Measurements from ENCODE around the gene ZNF322. TPM values are rescaled to one million over a fixed set of nuclear protein-coding genes. Genes with fewer than 3 reads are reported as not detected.

ZNF322 gene
- total RNA-seq, 4 donors from 2014 or later = 38.7 to 184 (median 61.5) TPM

DNA sequence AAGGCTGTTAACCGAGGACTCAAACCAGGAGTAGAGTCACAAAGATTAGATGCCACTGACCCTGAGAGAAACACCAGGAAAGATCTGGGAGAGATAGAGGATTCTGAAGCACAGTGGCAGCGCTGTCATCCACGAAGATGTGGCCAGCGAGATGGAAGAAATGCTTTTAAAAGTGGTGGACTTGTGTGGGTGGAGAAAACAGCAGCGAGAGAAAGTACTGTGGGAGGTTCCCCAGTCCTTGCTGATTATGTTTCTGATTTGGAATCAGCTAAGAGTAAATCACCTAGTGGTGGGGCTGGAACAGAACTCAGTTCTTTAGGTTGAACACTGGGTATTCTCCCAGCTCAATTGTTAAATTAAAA lies 435 bp upstream of the ZNF322 start:
- H3K27ac ChIP-seq = peak overlapping the region; percentile 85 to 91
- H3K27me3 ChIP-seq = no peaks in the 10 kb centered on the region
- no peak for DNase-seq
- no peaks in the 10 kb centered on the region for H3K9me3 ChIP-seq
- intact Hi-C loops (cut with DNase I; ENCODE audit: low total_unique reads) = no loop called here
- peak overlapping the region; percentile 84 to 92 for H3K4me3 ChIP-seq
- TF ChIP-seq, protein P1, sequence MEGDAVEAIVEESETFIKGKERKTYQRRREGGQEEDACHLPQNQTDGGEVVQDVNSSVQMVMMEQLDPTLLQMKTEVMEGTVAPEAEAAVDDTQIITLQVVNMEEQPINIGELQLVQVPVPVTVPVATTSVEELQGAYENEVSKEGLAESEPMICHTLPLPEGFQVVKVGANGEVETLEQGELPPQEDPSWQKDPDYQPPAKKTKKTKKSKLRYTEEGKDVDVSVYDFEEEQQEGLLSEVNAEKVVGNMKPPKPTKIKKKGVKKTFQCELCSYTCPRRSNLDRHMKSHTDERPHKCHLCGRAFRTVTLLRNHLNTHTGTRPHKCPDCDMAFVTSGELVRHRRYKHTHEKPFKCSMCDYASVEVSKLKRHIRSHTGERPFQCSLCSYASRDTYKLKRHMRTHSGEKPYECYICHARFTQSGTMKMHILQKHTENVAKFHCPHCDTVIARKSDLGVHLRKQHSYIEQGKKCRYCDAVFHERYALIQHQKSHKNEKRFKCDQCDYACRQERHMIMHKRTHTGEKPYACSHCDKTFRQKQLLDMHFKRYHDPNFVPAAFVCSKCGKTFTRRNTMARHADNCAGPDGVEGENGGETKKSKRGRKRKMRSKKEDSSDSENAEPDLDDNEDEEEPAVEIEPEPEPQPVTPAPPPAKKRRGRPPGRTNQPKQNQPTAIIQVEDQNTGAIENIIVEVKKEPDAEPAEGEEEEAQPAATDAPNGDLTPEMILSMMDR (IDR thresholded peaks at IDR 0.05) = peak in 1 of 4 experiments; percentile 16
- TF ChIP-seq POLR2A (IDR thresholded peaks at IDR 0.05) = no peak
- H3K36me3 ChIP-seq = no peaks in the 10 kb centered on the region
- no peaks in the 10 kb centered on the region for H3K4me1 ChIP-seq

DNA sequence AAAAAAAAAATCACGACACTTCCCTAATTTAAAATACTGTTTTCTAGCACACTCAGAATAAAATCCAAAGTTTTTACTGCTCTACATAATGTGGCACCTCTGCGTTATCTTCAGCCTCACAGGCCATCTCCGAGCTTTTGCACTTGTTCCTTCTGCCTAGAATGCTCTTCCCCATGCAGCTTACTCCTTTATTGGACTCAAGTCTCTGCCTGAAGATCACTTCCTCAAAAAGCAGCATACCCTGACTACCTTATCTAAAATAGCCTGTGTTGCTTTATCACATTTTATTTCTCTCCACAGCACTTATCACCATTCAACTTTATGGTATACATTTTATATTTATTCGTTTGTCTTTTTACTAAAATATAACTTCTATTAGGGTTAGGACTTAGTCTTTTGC lies 2.3 kb downstream of the ZNF322 start:
- Histone ChIP-seq H3K9me3 (no peaks in the 10 kb centered on the region), H3K4me1 (no peaks in the 10 kb centered on the region), H3K27ac (no peak overlapping the region), H3K4me3 (no peak overlapping the region), H3K36me3 (no peaks in the 10 kb centered on the region), H3K27me3 (no peaks in the 10 kb centered on the region)
- TF ChIP-seq POLR2A (IDR thresholded peaks at IDR 0.05) = no peak
- TF ChIP-seq, protein P1 (IDR thresholded peaks at IDR 0.05) = no peak
- intact Hi-C loops (cut with DNase I; ENCODE audit: low total_unique reads) = no loop called here
- no peak for DNase-seq

DNA sequence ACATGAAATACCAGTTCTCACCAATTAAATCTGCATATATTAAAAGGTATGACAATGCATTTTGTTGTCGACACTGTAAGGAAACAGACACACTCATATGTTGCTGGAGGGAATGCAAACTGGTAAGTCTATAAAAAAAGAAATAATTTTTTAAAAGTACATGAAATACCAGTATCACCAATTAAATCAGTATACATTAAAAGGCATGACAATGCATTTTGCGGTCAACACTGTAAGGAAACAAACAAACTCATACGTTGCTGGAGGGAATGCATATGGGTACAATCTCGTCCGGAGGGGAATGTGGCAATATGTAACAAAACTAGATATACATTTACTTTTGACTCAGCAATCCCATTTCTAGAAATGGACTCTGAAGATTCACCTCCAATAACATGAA lies 6.5 kb downstream of the ZNF322 start:
- no peak overlapping the region for H3K4me3 ChIP-seq
- TF ChIP-seq POLR2A (IDR thresholded peaks at IDR 0.05) = no peak
- TF ChIP-seq, protein P1 (IDR thresholded peaks at IDR 0.05) = no peak
- H3K27ac ChIP-seq = no peak overlapping the region
- intact Hi-C loops (cut with DNase I; ENCODE audit: low total_unique reads) = no loop called here
- DNase-seq = no peak
- no peaks in the 10 kb centered on the region for H3K9me3 ChIP-seq
- no peaks in the 10 kb centered on the region for H3K27me3 ChIP-seq
- no peaks in the 10 kb centered on the region for H3K36me3 ChIP-seq
- no peaks in the 10 kb centered on the region for H3K4me1 ChIP-seq

DNA sequence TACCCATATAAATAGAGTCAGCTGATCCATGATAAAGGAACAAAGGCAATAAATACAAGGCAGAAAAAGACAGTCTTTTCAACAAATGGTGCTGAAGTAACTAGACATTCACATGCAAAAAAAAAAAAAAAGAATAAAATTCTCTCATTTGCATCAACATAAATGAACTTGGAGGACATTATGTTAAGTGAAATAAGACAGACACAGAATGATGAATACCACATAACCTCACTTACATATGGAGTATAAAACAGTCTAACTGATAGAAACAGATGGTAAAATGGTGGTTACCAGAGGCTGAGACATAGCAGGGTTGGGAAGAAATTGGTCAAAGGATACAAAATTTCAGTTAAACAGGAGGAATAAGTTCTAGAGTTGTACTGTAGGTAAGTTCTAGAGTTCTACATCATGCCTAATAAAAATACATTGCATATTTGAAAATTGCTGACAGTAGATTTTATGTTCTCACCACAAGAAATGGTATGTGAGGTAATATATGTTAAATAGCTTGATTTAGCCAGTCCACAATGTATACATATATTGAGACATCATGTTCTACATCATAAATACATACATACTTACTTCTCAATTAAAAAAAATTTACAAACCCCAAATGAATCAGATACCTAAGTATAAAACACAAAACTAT lies 8.3 kb downstream of the ZNF322 start:
- H3K27me3 ChIP-seq = no peaks in the 10 kb centered on the region
- no peak for DNase-seq
- no peaks in the 10 kb centered on the region for H3K4me1 ChIP-seq
- no peaks in the 10 kb centered on the region for H3K9me3 ChIP-seq
- H3K27ac ChIP-seq = no peak overlapping the region
- no peaks in the 10 kb centered on the region for H3K36me3 ChIP-seq
- intact Hi-C loops (cut with DNase I; ENCODE audit: low total_unique reads) = no loop called here
- TF ChIP-seq POLR2A (IDR thresholded peaks at IDR 0.05) = no peak
- TF ChIP-seq, protein P1 (IDR thresholded peaks at IDR 0.05) = no peak
- no peak overlapping the region for H3K4me3 ChIP-seq

DNA sequence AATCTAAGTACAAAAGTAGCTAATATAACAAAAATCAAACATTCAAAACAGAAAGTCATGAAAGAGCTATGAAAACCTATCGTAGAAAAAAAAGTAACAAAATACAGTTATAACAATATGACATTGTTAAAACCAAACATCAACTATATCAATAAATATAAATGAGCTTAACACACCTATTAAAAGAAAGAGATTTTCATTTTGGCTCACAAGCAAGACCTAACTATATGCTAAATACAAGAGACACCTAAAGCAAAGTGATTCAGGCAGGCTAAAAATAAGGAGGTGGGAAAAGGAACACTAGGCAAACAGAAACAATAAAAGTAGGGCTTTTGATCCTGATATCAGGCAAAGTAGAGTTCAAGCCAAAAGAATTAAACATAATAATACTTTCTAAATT lies 13.5 kb downstream of the ZNF322 start:
- Histone ChIP-seq H3K36me3 (no peaks in the 10 kb centered on the region), H3K4me1 (no peaks in the 10 kb centered on the region), H3K4me3 (no peak overlapping the region), H3K27me3 (no peaks in the 10 kb centered on the region), H3K27ac (no peak overlapping the region), H3K9me3 (no peaks in the 10 kb centered on the region)
- intact Hi-C loops (cut with DNase I; ENCODE audit: low total_unique reads) = no loop called here
- TF ChIP-seq, protein P1 (IDR thresholded peaks at IDR 0.05) = no peak
- no peak for TF ChIP-seq POLR2A (IDR thresholded peaks at IDR 0.05)
- DNase-seq = no peak

Measured in uterus (tissue), 4 donors.